DMS79 (cell line): ENCODE measurements around the gene VAV1.

ENCODE experiments used
- DNase-seq: peaks from one replicate; lab custom pipeline; 2025; lab: John Stamatoyannopoulos, UW

Gene VAV1

DNA sequence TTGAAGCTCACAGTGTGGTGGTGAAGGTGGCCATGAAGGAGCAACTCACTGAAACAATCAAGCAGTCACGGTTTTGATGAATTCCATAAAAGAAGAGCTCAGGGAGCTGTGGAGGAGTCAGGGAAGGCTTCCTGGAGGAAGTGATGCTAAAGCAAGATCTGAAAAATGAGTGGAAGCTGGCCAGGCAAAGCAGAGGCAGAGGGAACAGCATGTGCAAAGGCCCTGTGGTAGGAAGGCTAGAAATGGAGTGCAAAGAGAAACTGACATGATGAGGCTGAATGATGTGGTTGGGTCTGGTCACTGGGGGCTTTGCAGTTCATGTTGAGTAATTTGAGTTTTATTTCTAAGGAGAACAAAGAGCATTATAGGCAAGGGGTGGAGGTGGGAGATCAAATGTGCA lies 121.8 kb downstream of the VAV1 start:
- no peak for DNase-seq

DNA sequence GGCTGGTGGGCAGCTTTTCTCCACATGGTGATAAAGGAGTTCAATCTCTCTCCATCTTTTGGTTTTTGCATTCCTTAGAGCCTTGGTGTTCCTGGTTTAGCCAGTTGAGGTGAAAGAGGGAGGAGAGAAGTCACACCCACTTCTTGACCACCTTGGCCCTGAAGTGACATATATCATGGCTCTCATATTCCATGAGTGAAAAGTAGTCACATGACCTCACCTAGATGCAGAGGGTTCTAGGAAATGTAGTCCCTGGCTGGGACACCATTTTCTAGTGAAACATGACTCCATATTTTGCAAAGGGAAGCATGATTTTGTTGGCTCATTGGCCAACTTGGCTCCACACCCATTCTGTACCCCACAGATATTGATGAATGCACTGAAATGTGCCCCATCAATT lies 130.9 kb downstream of the VAV1 start:
- no peak for DNase-seq

DNA sequence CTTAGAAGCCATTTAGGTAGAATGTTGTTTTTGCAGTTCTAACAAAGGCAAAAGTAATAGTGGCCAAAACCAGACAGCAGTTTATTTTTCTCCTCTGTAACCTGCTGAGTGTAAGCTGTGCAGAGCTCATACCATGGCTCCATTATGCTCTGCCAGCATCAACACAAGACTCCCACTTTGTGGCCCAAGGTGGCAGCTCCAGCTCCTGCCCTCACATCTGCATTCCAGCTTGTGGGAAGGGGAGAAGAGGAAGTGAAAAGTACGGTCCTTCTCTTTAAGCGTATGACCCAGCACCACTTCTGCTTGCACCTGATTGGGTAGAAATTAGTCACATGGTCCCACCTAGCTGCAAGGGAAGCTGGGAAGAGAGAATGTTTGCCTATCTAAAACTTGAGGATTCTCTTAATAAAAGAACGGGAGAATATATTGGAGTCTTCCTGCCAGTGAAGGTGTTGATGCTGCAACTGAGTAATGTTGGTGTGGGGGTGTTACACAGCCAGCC lies 134.1 kb downstream of the VAV1 start:
- no peak for DNase-seq
